ENCODE data around the gene HS3ST5. TPM values are rescaled to one million over a fixed set of nuclear protein-coding genes. Genes with fewer than 3 reads are reported as not detected.

The HS3ST5 gene
- total RNA-seq, 4 donors from 2014 or later: not detected

DNA sequence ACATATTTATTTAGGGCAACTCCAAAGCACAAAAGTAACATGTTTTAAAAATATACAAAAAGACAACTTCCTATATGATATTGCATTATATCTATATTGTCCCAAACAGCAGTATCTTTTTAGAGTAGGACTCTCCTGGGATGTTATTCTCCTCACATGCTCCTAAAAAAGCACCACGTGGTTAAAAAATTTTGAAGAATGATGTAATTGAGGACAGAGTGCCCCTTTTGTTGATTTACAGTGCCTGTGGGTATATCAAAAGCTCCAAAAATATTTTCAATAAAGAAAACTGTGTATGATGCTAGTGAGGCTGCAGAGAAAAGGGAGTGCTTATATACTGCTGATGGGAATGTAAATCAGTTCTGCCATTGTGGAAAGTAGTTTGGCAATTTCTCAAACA, 241.6 kb downstream of the HS3ST5 start:
- Histone ChIP-seq H3K4me1 (no peaks in the 10 kb centered on the region), H3K36me3 (no peaks in the 10 kb centered on the region), H3K27ac (no peak overlapping the region), H3K9me3 (no peaks in the 10 kb centered on the region), H3K27me3 (no peaks in the 10 kb centered on the region), H3K4me3 (no peak overlapping the region)
- DNase-seq (ENCODE audit: low spot score in 2 of 2): no peak
- TF ChIP-seq POLR2A (IDR thresholded peaks at IDR 0.05) (no peak), EP300 (IDR thresholded peaks at IDR 0.05) (no peak), POLR2AphosphoS5 (IDR thresholded peaks at IDR 0.05) (no peak)
- TF ChIP-seq, protein P1, sequence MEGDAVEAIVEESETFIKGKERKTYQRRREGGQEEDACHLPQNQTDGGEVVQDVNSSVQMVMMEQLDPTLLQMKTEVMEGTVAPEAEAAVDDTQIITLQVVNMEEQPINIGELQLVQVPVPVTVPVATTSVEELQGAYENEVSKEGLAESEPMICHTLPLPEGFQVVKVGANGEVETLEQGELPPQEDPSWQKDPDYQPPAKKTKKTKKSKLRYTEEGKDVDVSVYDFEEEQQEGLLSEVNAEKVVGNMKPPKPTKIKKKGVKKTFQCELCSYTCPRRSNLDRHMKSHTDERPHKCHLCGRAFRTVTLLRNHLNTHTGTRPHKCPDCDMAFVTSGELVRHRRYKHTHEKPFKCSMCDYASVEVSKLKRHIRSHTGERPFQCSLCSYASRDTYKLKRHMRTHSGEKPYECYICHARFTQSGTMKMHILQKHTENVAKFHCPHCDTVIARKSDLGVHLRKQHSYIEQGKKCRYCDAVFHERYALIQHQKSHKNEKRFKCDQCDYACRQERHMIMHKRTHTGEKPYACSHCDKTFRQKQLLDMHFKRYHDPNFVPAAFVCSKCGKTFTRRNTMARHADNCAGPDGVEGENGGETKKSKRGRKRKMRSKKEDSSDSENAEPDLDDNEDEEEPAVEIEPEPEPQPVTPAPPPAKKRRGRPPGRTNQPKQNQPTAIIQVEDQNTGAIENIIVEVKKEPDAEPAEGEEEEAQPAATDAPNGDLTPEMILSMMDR (IDR thresholded peaks at IDR 0.05): no peak
- WGBS: 23% methylated on average over 1 of the region's 1 CpG

DNA sequence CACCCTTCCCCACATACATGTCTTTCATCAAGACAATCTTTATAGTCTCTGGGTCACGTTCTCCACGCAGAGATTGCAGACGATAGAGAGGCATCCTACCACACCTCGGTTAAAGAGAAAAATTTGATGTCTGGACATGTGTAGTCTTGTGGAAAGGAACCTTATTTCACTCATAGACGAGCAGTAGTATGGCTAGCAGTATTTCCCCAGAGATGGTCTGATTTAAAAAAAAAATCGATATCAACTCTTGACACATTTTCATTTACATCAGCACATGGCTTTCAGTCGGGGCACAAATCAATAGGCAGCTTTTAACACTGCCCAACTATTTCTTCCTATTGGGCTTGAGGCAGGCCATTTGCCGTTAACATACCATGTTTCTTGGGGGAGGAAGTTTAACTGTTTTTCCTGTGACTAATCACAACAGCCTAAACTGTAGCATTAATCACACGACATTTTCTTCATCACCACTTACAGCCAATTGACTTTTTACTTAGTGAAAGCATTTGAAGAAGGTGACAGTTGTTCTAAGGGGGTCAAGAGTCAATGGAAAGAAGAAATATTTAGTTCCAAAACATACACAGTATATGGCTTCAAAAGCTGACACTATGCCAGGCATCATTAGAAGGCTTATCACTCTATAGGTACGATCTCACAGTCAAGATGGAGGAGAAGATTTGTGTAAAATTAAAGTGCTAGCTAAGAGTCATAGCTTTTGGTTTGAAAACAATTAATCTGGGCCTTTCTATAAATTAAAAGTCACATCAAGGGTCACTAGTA, 242.4 kb downstream of the HS3ST5 start:
- Histone ChIP-seq H3K4me3 (no peak overlapping the region), H3K27me3 (no peaks in the 10 kb centered on the region), H3K9me3 (no peaks in the 10 kb centered on the region), H3K27ac (no peak overlapping the region), H3K4me1 (no peaks in the 10 kb centered on the region), H3K36me3 (no peaks in the 10 kb centered on the region)
- TF ChIP-seq EP300 (IDR thresholded peaks at IDR 0.05): no peak
- TF ChIP-seq, protein P1 (IDR thresholded peaks at IDR 0.05): no peak
- TF ChIP-seq POLR2A (IDR thresholded peaks at IDR 0.05): no peak
- no peak for TF ChIP-seq POLR2AphosphoS5 (IDR thresholded peaks at IDR 0.05)
- 77% methylated on average over 10 of the region's 10 CpGs for WGBS
- no peak for DNase-seq (ENCODE audit: low spot score in 2 of 2)

DNA sequence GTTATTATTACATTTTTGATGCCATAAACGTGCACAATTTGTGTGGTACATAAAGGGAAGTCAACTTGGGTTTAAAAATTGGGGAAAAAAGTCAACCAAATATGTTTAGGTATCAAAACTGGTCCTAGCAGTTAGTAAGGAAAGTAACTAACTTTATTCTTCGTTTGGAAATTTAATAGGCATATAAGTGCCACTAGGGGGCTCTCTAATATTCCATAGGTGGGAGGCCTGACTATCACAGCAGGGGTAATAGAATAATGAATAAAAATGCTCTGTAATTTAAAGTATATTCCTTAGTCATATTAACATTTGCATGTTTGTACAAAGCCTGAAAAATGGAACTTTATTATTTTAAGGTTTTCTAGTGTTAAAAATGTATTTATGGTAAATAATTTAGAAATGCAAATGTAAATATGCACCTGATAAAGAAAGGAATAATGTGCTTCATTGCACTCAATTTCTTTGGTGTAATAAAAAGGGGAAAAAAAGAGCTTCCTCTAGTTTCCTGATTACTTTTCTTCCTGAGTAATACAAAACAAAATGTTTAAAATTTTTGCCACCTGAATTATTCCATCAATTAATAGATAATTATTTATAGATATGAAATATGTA, 246.2 kb downstream of the HS3ST5 start:
- no peaks in the 10 kb centered on the region for H3K27me3 ChIP-seq
- no peak for DNase-seq (ENCODE audit: low spot score in 2 of 2)
- H3K4me1 ChIP-seq: no peaks in the 10 kb centered on the region
- WGBS: 2% methylated on average over 2 of the region's 2 CpGs
- no peak overlapping the region for H3K4me3 ChIP-seq
- TF ChIP-seq, protein P1 (IDR thresholded peaks at IDR 0.05): peak; percentile 16 to 33
- no peak for TF ChIP-seq POLR2AphosphoS5 (IDR thresholded peaks at IDR 0.05)
- no peak overlapping the region for H3K27ac ChIP-seq
- H3K9me3 ChIP-seq: no peaks in the 10 kb centered on the region
- H3K36me3 ChIP-seq: no peaks in the 10 kb centered on the region

DNA sequence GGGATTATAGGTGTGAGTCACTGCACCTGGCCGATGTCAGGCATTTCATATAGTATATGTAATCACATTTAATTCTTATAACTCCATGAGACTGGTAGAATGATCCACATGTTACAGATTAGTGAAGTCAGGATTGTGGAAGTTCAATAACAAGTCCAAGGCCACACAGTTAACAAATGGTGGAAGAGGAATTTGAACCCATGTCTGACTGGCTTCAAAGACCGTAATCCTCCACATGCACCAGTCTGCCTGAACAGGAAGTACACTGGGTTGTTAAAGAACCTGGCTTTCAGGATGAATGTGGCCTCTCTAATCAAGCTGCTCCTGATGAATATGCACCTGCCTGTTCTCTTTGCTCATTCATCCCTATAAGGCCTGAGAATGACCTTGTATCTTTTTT, 249.9 kb downstream of the HS3ST5 start:
- TF ChIP-seq, protein P1 (IDR thresholded peaks at IDR 0.05): no peak
- TF ChIP-seq POLR2AphosphoS5 (IDR thresholded peaks at IDR 0.05): no peak
- no peak for TF ChIP-seq EP300 (IDR thresholded peaks at IDR 0.05)
- TF ChIP-seq POLR2A (IDR thresholded peaks at IDR 0.05): no peak
- Histone ChIP-seq H3K4me3 (no peak overlapping the region), H3K36me3 (no peaks in the 10 kb centered on the region), H3K27ac (no peak overlapping the region), H3K4me1 (no peaks in the 10 kb centered on the region), H3K9me3 (no peaks in the 10 kb centered on the region), H3K27me3 (no peaks in the 10 kb centered on the region)
- 97% methylated on average over 2 of the region's 2 CpGs for WGBS
- no peak for DNase-seq (ENCODE audit: low spot score in 2 of 2)

DNA sequence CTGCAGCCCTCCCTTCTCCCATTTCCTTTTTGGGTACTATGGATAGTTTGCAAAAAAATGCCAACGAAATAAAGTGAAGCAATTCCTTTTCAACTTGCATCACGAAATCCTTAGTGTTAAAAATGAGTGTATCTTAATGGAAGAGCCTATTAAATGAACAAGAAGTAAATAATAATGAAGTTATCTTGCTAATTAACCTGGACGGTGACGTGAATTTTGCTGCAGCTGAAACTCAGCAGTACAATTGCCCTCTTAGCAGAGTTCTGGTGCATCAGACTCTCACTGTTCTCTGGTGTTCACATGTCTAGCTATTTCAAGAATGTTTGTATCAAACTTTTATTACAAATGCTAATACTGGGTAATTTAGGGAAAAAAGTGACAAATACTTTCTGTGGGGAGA, 252.2 kb downstream of the HS3ST5 start:
- no peaks in the 10 kb centered on the region for H3K36me3 ChIP-seq
- no peak overlapping the region for H3K4me3 ChIP-seq
- DNase-seq (ENCODE audit: low spot score in 2 of 2): no peak
- 42% methylated on average over 4 of the region's 4 CpGs for WGBS
- H3K9me3 ChIP-seq: no peaks in the 10 kb centered on the region
- no peaks in the 10 kb centered on the region for H3K4me1 ChIP-seq
- no peak overlapping the region for H3K27ac ChIP-seq
- TF ChIP-seq EP300 (IDR thresholded peaks at IDR 0.05): no peak
- TF ChIP-seq, protein P1 (IDR thresholded peaks at IDR 0.05): no peak
- no peaks in the 10 kb centered on the region for H3K27me3 ChIP-seq

Data from suprapubic skin (tissue), 4 donors.